ENCODE data around the gene NOS3.

The NOS3 gene

GRCh38 chr7:150981644-150982043, 9.2 kb upstream of the NOS3 start:
- DNase-seq = no peak

GRCh38 chr7:150982351-150982750, 8.5 kb upstream of the NOS3 start:
- no peak for DNase-seq

GRCh38 chr7:150983893-150984368, 6.9 kb upstream of the NOS3 start:
- peak; percentile 47 for DNase-seq

- DNase-seq = peak; percentile 43
Measured at GRCh38 chr7:150986099-150986512, 4.7 kb upstream of the NOS3 start.

- DNase-seq = no peak
Measured at GRCh38 chr7:150986556-150986955, 4.3 kb upstream of the NOS3 start.

- DNase-seq = peak; percentile 19
Measured at GRCh38 chr7:150988230-150989226, 2.3 kb upstream of the NOS3 start.

GRCh38 chr7:150989456-150989855, 1.4 kb upstream of the NOS3 start:
- DNase-seq = no peak

- no peak for DNase-seq
Measured at GRCh38 chr7:150992051-150992640, 1.3 kb downstream of the NOS3 start.

- no peak for DNase-seq
Measured at GRCh38 chr7:150992833-150993302, 2.1 kb downstream of the NOS3 start.

GRCh38 chr7:150993511-150993910, 2.7 kb downstream of the NOS3 start:
- DNase-seq = no peak

GRCh38 chr7:150994141-150994837, 3.5 kb downstream of the NOS3 start:
- DNase-seq = no peak

GRCh38 chr7:150994838-150995510, 4.2 kb downstream of the NOS3 start:
- DNase-seq = no peak

- DNase-seq = no peak
Measured at GRCh38 chr7:150996376-150997074, 5.7 kb downstream of the NOS3 start.

- no peak for DNase-seq
Measured at GRCh38 chr7:150997075-150997511, 6.3 kb downstream of the NOS3 start.

GRCh38 chr7:150997817-150998216, 7.0 kb downstream of the NOS3 start:
- DNase-seq = no peak

- no peak for DNase-seq
Measured at GRCh38 chr7:150998341-150998740, 7.5 kb downstream of the NOS3 start.

- no peak for DNase-seq
Measured at GRCh38 chr7:150999001-150999400, 8.2 kb downstream of the NOS3 start.

GRCh38 chr7:150999497-151000230, 8.8 kb downstream of the NOS3 start:
- no peak for DNase-seq

GRCh38 chr7:151000897-151001495, 10.2 kb downstream of the NOS3 start:
- DNase-seq = no peak

GRCh38 chr7:151001546-151001945, 10.7 kb downstream of the NOS3 start:
- DNase-seq = no peak

- DNase-seq = no peak
Measured at GRCh38 chr7:151003572-151003971, 12.8 kb downstream of the NOS3 start.
